SH-SY5Y (cell line): ENCODE measurements around the gene IL20RB.

ENCODE experiments used
- GATA2 ChIP-seq: IDR thresholded peaks from 2 replicates; pipeline ENCODE4 v1.6.1; 2011; ENCODE audit warnings: mild to moderate bottlenecking, low read depth, low read length
- GATA3 ChIP-seq: IDR thresholded peaks from 2 replicates; pipeline ENCODE4 v1.6.1; 2011; ENCODE audit warnings: low read depth, mild to moderate bottlenecking, low read length, moderate library complexity

Gene IL20RB

GRCh38 chr3:136932978-136933772 lies 24.6 kb upstream of the IL20RB start:
- TF ChIP-seq GATA2, result no peak

GRCh38 chr3:136937175-136937574 lies 20.6 kb upstream of the IL20RB start:
- TF ChIP-seq GATA2 (no peak), GATA3 (no peak)

GRCh38 chr3:136937851-136938250 lies 19.9 kb upstream of the IL20RB start:
- TF ChIP-seq GATA2 (no peak), GATA3 (no peak)

DNA sequence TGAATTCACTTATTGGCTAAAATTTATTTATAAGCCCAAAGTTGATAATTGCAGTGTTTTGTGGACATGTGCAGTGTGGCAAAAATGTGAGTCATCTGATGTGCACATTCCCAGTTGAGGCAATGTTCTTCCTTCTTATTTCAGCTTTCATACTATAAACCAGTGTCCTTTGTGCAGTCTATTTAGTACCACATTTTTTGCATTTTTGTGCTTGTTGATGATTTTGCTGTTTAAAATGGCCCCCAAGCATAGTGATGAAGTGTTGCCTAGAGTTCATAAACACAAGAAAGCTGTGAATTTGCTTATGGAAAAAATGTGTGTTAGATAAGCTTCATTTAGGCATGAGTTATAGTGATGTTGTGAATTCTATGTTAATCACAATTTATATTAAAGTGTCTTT lies 19.4 kb upstream of the IL20RB start:
- TF ChIP-seq GATA3 (no peak), GATA2 (no peak)

- no peak for TF ChIP-seq GATA3
- no peak for TF ChIP-seq GATA2
These were observed 18.3 kb upstream of the IL20RB start for GRCh38 chr3:136939489-136939888.

- TF ChIP-seq GATA3 (no peak), GATA2 (no peak)
These were observed 15.0 kb upstream of the IL20RB start for GRCh38 chr3:136942803-136943202.

DNA sequence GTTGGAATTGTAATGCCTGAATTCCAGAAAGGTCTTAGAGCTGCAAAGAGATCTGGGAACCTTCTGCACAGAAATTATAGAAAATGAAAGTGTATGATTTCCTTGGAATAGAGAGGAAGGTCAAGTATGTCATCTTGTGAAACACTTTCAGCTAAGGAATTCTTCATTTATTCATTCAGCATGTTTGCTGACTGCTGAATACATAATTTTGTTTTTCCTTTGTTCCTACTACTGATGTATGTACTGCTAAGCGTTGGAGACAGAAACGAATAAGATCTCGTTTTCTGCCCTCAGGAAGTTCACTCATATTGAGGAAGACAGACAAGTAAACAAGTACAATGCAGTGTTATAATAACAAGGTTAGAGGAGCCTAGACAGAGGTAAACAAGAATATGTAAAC lies 14.3 kb upstream of the IL20RB start:
- TF ChIP-seq GATA3, result no peak
- TF ChIP-seq GATA2, result no peak

GRCh38 chr3:136946978-136947377 lies 10.8 kb upstream of the IL20RB start:
- TF ChIP-seq GATA2 (no peak), GATA3 (no peak)

DNA sequence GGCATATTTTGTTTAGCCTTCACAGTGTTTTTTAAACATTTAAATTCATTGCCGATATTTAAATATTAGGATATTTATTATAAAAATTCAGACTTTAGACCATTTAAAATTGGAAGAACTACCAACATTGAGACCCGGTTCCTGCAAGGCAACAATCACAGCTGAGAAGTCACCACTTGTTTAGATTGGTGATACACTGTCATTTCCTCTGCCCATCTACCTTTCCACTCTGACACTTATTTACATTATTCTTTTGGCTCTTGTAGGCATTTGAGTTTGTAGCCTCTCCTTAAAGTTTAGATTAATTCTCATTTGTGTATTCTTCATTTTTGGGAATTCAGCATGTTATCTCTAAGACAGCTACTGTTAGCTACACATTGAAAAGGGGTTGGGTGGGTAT lies 10.3 kb upstream of the IL20RB start:
- TF ChIP-seq GATA2 (no peak), GATA3 (no peak)

DNA sequence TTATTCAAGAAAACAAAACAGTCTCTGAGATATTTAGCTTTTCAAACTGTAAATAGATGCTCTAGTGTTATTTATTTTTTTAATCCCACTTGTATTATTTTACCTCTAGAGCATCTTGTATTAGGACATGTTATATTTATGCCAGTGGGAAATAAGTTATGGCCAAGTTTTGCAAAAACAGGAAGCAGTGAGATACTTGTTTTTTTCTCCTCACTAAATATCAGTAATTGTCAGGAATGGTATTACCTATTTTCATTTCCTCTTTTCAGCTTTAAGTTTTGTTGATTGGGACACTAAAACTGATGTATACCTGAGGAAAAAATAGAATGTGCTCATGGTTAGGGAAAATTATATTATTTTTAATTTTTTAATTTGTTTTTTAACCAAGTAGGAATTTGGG lies 8.6 kb upstream of the IL20RB start:
- TF ChIP-seq GATA2 (no peak), GATA3 (no peak)

DNA sequence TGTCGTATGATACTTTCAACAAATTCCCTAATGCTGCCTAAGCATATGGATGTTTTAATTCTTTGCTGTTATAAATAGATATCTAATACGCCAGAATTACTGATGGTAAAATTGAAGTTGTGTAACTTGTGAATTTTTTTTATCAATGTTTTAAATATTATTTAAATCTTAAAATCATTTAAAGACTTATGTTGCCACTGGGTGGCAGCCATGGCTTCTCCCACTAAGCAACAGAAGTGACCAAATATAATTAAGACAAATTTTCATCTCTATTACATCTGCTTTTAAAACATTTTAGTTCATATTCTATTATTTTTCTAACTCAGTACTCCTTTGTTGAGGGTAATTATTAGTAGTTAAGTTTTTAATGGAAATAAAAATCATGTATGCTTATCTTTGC lies 8.1 kb upstream of the IL20RB start:
- TF ChIP-seq GATA2, result no peak
- TF ChIP-seq GATA3, result no peak

DNA sequence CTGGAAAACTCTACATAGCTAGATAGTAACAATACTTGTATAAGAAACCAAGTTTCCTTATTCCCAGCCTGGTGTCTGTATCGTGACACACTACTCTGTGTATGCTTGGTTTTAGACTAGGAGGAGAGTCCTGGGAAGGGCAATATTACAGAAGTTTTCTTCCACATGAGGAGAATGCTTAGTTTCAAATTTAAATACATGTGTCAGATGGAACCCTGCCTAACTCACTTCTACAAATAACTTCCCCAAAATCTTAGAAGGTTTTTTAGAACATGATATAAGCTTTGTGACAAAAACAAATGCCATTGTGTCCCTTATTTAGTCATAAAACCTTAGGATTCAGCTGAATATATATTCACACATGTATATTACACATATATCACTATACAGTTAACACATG lies 7.2 kb upstream of the IL20RB start:
- no peak for TF ChIP-seq GATA3
- no peak for TF ChIP-seq GATA2

- no peak for TF ChIP-seq GATA3
These were observed 5.5 kb upstream of the IL20RB start for GRCh38 chr3:136952292-136952691.

DNA sequence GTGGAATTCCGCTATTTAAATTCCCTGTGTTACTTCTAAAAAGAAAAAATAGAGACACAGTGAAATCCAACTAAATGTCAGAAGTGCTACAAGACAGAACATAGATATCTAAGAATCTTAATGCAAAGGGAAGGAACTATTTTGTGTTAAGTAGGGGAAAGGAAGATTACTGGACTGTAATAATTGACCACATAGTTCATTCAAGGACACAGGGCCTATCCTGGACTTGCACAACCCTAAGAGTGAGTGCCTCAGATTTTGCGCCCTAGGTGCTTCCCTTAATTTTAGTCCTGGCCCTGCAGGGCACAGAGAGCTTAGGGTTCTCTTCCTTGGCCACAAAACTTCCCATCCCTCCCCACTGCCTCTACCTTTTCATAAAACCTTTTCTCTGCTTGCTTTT lies 3.5 kb upstream of the IL20RB start:
- TF ChIP-seq GATA3 (no peak), GATA2 (no peak)

DNA sequence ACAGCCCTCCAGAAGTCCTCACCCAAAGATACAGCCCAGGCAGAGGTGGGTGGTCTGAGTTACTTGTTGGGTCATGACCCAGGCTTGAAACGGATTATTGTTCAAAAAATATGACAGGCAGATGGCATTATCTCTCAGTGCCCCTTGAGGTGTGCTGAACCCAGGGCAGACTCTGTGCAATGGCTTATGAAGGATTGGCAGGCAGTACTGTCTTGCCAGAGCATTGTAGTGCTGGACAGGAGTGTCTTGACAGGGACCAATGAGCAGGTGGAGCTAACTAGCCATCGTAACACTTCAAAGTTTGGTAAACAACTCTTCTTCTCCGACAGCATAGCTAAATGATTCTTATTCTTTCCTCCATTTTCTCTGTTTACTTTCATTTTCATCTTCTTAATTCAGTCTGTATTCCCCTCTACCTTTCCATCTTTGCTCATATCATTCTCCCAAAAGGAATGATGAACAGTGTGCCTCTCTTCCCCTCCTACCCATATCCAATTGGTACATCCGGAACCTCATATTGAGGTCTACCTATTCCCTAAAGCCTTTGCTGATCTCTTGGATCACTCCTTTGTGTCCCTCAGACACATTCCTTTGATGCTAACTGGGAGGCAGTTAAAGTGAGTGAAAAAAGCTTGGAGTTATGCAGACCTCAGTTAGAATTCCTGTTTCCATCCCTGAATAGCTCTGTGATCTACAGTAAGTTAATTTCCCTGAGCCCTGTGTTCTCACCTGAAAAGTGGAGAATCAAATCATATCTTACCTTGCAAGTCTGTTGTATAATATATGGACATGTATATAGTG lies 2.6 kb upstream of the IL20RB start:
- no peak for TF ChIP-seq GATA3
- no peak for TF ChIP-seq GATA2

- TF ChIP-seq GATA2, result no peak
- no peak for TF ChIP-seq GATA3
These were observed 2.0 kb upstream of the IL20RB start for GRCh38 chr3:136955813-136956212.
